Measurements from ENCODE around the gene FAM117B. TPM values are rescaled to one million over a fixed set of nuclear protein-coding genes. Genes with fewer than 3 reads are reported as not detected.

FAM117B gene
- total RNA-seq, 1 donor from 2014 or later = 7.2 TPM

GRCh38 chr2:202750763-202751427 lies 116.1 kb downstream of the FAM117B start:
- Histone ChIP-seq H3K36me3 (ENCODE audit: insufficient read depth, low read length) (no peaks in the 10 kb centered on the region), H3K9me3 (ENCODE audit: insufficient read depth, low read depth, low read length) (no peaks in the 10 kb centered on the region), H3K4me2 (ENCODE audit: low read length) (no peak overlapping the region), H3K4me1 (ENCODE audit: insufficient read depth, low read length) (no peaks in the 10 kb centered on the region), H2AFZ (ENCODE audit: low read depth, low read length) (no peak overlapping the region), H3K27ac (ENCODE audit: low read depth, low read length) (no peak overlapping the region), H3K79me2 (ENCODE audit: insufficient read depth, low read length) (no peaks in the 10 kb centered on the region), H3K9ac (ENCODE audit: low read length) (no peak overlapping the region), H3K27me3 (ENCODE audit: insufficient read depth, low read length) (no peaks in the 10 kb centered on the region), H4K20me1 (ENCODE audit: insufficient read depth, low read length) (no peaks in the 10 kb centered on the region), H3K4me3 (ENCODE audit: insufficient read depth, low read depth, low read length) (no peak overlapping the region)
- no peaks in the 10 kb centered on the region for H3K27me3 Mint-ChIP-seq (ENCODE audit: low read depth, unreplicated experiment)
- no peaks in the 10 kb centered on the region for H3K4me1 Mint-ChIP-seq (ENCODE audit: low read depth, unreplicated experiment)
- H3K27ac Mint-ChIP-seq (ENCODE audit: unreplicated experiment) = no peak overlapping the region
- DNase-seq (ENCODE audit: low read depth) (no peak), FAIRE-seq (no peak)
- no peak overlapping the region for H3K4me3 Mint-ChIP-seq (ENCODE audit: unreplicated experiment)
- peaks cover 3% of the 10 kb centered on the region for H3K9me3 Mint-ChIP-seq (ENCODE audit: unreplicated experiment)
- TF ChIP-seq CTCF (IDR thresholded peaks at IDR 0.05; ENCODE audit: insufficient read depth, low read depth, low read length) (no peak), EZH2 (IDR thresholded peaks at IDR 0.05; ENCODE audit: insufficient read depth, low read length) (no peak)
- peaks cover 7% of the 10 kb centered on the region for H3K36me3 Mint-ChIP-seq (ENCODE audit: low read depth, unreplicated experiment)

DNA sequence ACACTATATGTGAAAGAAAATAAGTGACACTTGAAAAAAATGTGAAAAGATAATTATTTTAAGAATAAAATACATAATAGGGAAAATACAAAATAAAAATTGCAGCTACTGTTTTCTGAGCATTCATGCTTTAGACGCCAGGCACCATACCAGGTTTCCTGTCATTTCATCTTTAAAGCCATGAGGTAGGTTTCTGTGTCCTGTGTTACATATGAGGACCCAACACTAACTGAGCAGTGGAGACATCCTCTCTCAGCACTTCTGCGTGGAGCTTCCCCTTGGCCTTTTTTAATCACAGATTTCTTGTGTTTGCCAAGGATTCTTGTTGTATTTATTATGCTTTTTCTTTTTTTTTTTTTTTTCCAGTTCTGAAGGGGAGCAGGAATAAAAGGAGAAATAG lies 117.3 kb downstream of the FAM117B start:
- Histone ChIP-seq H3K9ac (ENCODE audit: low read length) (no peak overlapping the region), H3K27me3 (ENCODE audit: insufficient read depth, low read length) (no peaks in the 10 kb centered on the region), H4K20me1 (ENCODE audit: insufficient read depth, low read length) (no peaks in the 10 kb centered on the region), H3K4me2 (ENCODE audit: low read length) (no peak overlapping the region), H2AFZ (ENCODE audit: low read depth, low read length) (no peak overlapping the region), H3K79me2 (ENCODE audit: insufficient read depth, low read length) (no peaks in the 10 kb centered on the region), H3K36me3 (ENCODE audit: insufficient read depth, low read length) (no peaks in the 10 kb centered on the region), H3K4me1 (ENCODE audit: insufficient read depth, low read length) (no peaks in the 10 kb centered on the region), H3K27ac (ENCODE audit: low read depth, low read length) (no peak overlapping the region), H3K4me3 (ENCODE audit: insufficient read depth, low read depth, low read length) (no peak overlapping the region), H3K9me3 (ENCODE audit: insufficient read depth, low read depth, low read length) (no peaks in the 10 kb centered on the region)
- Mint-ChIP-seq H3K27me3 (ENCODE audit: low read depth, unreplicated experiment) (no peaks in the 10 kb centered on the region), H3K27ac (ENCODE audit: unreplicated experiment) (no peak overlapping the region), H3K36me3 (ENCODE audit: low read depth, unreplicated experiment) (peaks cover 5% of the 10 kb centered on the region), H3K9me3 (ENCODE audit: unreplicated experiment) (peaks cover 3% of the 10 kb centered on the region), H3K4me1 (ENCODE audit: low read depth, unreplicated experiment) (no peaks in the 10 kb centered on the region), H3K4me3 (ENCODE audit: unreplicated experiment) (no peak overlapping the region)
- FAIRE-seq (no peak), DNase-seq (ENCODE audit: low read depth) (no peak)
- no peak for TF ChIP-seq EZH2 (IDR thresholded peaks at IDR 0.05; ENCODE audit: insufficient read depth, low read length)
- TF ChIP-seq CTCF (IDR thresholded peaks at IDR 0.05; ENCODE audit: insufficient read depth, low read depth, low read length) = no peak

GRCh38 chr2:202754936-202755335 lies 120.2 kb downstream of the FAM117B start:
- H4K20me1 ChIP-seq (ENCODE audit: insufficient read depth, low read length) = no peaks in the 10 kb centered on the region
- H3K9me3 ChIP-seq (ENCODE audit: insufficient read depth, low read depth, low read length) = no peaks in the 10 kb centered on the region
- no peaks in the 10 kb centered on the region for H3K79me2 ChIP-seq (ENCODE audit: insufficient read depth, low read length)
- no peak for FAIRE-seq
- H3K9me3 Mint-ChIP-seq (ENCODE audit: unreplicated experiment) = peaks cover 3% of the 10 kb centered on the region
- H2AFZ ChIP-seq (ENCODE audit: low read depth, low read length) = no peak overlapping the region
- H3K4me2 ChIP-seq (ENCODE audit: low read length) = no peak overlapping the region
- H3K4me3 ChIP-seq (ENCODE audit: insufficient read depth, low read depth, low read length) = no peak overlapping the region
- H3K4me1 ChIP-seq (ENCODE audit: insufficient read depth, low read length) = no peaks in the 10 kb centered on the region
- no peak overlapping the region for H3K27ac Mint-ChIP-seq (ENCODE audit: unreplicated experiment)
- peaks cover 5% of the 10 kb centered on the region for H3K36me3 Mint-ChIP-seq (ENCODE audit: low read depth, unreplicated experiment)
- H3K27ac ChIP-seq (ENCODE audit: low read depth, low read length) = no peak overlapping the region
- peaks cover 2% of the 10 kb centered on the region for H3K4me1 Mint-ChIP-seq (ENCODE audit: low read depth, unreplicated experiment)
- no peak overlapping the region for H3K4me3 Mint-ChIP-seq (ENCODE audit: unreplicated experiment)
- no peaks in the 10 kb centered on the region for H3K36me3 ChIP-seq (ENCODE audit: insufficient read depth, low read length)
- TF ChIP-seq EZH2 (IDR thresholded peaks at IDR 0.05; ENCODE audit: insufficient read depth, low read length) (no peak), CTCF (IDR thresholded peaks at IDR 0.05; ENCODE audit: insufficient read depth, low read depth, low read length) (no peak)
- H3K9ac ChIP-seq (ENCODE audit: low read length) = no peak overlapping the region
- no peak for DNase-seq (ENCODE audit: low read depth)
- no peaks in the 10 kb centered on the region for H3K27me3 Mint-ChIP-seq (ENCODE audit: low read depth, unreplicated experiment)
- no peaks in the 10 kb centered on the region for H3K27me3 ChIP-seq (ENCODE audit: insufficient read depth, low read length)
